Stimulated activated CD4-positive, alpha-beta T cell treated with anti-CD3 and anti-CD28 coated beads, Interleukin-4, amount 100 ng/mL, for 4 hours (primary cell): ENCODE measurements around the gene CIC.
A peak's percentile ranks its signal among the peaks of the same experiment; 100 is the strongest.

Source experiments
- DNase-seq, 2 experiments: peaks; one replicate each; pipeline ENCODE4 v3.0.0-alpha.2; 2020

The CIC gene

DNA sequence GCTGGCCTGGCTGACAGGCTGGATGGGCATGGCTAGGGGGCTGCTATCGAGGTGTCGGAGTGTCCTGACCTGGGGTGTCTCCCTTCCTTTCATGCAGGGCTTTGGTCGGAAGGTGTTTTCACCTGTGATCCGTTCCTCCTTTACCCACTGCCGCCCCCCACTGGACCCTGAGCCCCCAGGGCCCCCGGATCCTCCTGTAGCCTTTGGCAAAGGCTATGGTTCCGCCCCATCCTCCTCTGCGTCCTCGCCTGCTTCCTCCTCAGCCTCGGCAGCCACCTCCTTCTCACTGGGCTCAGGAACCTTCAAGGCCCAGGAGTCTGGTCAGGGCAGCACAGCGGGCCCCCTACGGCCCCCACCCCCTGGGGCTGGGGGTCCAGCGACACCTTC lies 21.1 kb downstream of the CIC start:
- DNase-seq, result no peak

DNA sequence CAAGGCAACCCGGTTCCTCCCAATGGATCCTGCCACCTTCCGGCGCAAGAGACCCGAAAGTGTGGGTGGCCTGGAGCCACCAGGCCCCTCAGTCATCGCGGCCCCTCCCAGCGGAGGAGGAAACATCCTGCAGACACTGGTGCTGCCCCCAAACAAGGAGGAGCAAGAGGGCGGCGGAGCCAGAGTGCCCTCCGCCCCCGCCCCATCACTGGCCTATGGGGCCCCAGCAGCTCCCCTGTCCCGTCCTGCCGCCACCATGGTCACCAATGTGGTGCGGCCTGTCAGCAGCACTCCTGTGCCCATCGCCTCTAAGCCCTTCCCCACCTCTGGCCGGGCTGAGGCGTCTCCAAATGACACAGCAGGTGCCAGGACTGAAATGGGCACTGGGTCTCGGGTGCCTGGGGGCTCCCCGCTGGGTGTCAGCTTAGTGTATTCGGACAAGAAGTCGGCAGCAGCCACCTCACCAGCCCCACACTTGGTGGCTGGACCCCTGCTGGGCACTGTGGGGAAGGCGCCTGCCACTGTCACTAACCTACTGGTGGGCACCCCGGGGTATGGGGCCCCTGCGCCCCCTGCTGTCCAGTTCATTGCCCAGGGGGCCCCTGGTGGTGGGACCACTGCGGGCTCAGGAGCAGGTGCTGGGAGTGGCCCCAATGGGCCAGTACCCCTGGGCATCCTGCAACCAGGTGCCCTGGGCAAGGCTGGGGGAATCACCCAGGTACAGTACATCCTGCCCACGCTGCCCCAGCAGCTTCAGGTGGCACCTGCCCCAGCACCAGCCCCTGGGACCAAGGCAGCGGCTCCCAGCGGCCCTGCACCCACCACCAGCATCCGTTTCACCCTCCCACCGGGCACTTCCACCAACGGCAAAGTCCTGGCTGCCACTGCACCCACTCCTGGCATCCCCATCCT lies 21.7 kb downstream of the CIC start:
- DNase-seq, result peak; percentile 54 to 57

GRCh38 chr19:42291435-42291810 lies 22.4 kb downstream of the CIC start:
- no peak for DNase-seq

DNA sequence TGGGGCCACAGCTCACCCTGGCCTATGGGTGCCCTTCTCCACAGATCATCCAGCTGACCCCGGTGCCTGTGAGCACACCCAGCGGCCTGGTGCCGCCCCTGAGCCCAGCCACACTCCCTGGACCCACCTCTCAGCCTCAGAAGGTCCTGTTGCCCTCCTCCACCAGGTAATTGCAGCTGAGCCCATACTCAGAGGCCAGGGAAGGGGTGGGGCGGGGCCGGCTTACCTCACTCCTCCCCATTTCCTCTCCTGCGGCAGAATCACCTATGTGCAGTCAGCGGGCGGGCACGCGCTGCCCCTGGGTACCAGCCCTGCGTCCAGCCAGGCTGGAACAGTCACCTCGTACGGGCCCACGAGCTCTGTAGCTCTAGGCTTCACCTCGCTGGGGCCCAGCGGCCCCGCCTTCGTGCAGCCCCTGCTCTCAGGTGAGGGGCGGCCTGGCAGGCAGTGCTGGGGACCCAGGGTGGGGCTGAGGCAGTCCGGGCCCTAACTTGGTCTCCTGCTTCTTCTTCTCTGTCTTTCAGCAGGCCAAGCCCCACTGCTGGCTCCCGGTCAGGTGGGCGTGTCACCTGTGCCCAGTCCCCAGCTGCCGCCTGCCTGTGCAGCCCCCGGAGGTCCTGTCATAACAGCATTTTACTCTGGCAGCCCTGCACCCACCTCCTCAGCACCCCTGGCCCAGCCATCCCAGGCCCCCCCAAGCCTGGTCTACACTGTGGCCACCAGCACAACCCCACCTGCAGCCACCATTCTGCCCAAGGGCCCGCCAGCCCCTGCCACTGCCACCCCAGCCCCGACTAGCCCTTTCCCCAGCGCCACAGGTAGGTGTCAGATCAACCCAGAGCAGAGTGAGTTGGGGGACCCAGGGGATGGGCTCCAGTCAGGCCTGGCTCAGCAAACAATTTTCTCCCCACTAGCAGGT lies 23.2 kb downstream of the CIC start:
- DNase-seq, result no peak

DNA sequence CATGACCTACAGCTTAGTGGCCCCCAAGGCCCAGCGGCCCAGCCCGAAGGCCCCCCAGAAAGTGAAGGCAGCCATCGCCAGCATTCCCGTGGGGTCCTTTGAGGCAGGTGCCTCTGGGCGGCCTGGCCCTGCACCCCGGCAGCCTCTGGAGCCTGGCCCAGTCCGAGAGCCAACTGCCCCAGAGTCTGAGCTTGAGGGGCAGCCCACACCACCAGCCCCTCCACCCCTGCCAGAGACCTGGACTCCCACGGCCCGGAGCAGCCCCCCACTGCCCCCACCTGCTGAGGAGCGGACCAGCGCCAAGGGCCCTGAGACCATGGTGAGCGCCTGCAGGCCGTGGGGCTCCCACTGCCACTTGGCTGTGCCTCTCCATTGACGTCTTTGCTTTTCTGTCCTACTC lies 23.9 kb downstream of the CIC start:
- DNase-seq, result no peak

DNA sequence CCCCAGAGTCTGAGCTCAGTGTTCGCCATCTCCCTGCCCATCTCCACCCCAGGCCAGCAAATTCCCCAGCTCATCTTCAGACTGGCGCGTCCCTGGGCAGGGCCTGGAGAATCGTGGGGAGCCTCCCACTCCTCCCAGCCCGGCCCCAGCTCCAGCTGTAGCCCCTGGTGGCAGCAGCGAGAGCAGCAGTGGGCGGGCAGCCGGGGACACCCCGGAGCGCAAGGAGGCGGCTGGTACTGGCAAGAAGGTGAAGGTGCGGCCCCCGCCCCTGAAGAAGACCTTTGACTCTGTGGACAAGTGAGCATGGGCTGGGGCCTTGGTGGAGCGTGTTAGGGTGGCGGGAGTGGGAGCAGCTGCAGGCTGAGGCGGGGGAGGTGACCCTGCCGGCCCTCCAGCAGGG lies 24.5 kb downstream of the CIC start:
- no peak for DNase-seq

GRCh38 chr19:42293948-42294347 lies 24.9 kb downstream of the CIC start:
- DNase-seq, result no peak

GRCh38 chr19:42294471-42295137 lies 25.6 kb downstream of the CIC start:
- no peak for DNase-seq

DNA sequence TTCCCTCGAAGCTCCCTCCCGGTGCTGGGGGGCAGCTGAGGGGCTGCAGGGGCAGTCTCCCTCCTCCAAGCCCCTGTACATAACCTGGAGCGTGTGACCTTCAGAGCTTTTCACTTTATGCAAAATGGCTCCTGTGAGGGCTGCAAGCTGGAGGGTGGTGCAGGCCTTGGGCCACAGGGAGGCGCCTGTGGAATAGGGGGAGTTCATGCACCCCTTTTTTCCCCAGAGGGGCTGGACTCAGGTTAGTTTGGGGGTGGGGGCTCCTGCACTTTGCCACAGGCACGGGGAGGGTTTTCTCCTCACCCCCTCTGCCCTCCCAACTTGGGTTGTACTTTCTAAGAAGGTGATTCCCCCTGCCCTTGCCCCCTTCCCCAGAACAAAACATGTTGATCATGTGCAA lies 26.3 kb downstream of the CIC start:
- no peak for DNase-seq

- peak; percentile 84 to 90 for DNase-seq
Observed at GRCh38 chr19:42295831-42296525, 26.9 kb downstream of the CIC start.

DNA sequence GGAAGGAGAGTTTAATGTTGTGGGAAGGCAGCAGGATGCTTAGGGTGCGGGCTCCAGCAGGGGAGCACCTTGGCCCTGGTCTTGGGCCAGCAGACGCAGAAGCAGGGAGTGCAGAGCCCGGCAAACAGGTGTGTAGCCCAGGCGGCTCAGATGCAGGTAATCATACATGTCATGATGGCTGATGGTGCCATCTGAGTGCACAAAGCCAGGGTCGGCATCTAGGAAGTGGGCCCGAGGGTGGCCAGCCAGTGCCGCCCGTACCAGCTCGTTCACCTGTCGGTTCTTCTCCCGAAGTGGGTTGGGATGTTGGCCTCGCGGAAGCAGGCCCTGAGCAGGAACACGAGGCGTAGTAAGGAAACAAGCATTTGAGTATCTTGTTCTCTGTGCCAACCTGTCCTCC lies 28.0 kb downstream of the CIC start:
- no peak for DNase-seq

- no peak for DNase-seq
Observed at GRCh38 chr19:42301646-42302203, 32.7 kb downstream of the CIC start, which contains the start of gene PRR19. Gene PRR19, plus strand, starts transcription at chr19:42302132. Its CDS starts 7,453 bp downstream, at chr19:42309585.

DNA sequence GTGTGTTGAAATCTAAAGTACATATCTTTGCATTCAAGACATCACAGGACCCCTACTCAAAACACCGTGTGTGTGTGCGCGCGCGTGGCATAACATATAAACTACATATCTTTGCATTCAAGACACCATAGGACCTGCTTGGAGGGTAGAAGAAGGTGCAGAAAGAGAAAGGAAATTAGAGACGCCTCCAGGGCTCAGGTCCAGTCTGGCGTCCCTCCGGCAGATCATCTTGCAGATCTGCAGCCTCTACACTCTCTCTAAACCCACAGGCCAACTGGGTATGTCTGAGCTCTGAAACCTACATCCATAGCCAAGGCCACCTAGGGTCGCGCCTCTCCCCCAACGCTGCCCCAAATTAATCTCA lies 34.0 kb downstream of the CIC start:
- no peak for DNase-seq

DNA sequence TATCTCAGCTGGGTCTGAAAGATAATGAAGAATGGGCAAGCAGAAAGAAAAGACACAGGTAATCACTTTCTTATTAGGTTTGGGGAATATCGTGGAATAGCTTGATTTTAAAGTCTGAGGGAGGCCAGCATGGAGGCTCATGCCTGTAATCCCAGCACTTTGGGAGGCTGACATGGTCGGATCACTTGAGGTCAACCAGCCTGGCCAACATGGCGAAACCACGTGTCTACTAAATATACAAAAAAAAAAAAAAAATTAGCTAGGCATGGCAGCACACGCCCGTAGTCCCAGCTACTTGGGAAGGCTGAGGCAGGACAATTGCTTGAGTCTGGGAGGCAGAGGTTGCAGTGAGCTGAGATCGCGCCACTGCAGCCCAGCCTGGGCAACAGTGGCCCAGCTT lies 34.8 kb downstream of the CIC start:
- DNase-seq, result no peak

- no peak for DNase-seq
Observed at GRCh38 chr19:42306646-42307045, 37.6 kb downstream of the CIC start.

DNA sequence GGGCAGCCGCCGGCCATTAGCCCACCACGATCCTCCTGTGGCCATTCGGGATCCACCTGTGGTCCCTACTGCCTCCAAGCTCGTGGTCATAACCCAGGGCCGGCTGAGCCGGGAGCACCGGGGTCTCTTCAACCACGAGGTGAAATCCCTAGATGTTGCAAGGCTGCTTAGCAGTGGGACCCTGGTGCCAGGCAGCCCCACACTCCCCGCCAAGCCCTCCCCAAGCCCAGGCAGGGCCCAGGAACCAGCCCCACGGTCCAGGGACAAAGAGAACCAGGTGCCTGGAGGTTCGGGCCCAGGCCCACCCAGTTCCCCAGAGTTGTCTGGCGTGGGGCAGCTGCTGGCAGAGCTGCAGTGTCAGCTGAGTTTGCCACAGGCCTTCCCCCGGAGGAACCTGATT lies 40.6 kb downstream of the CIC start:
- DNase-seq, result no peak

GRCh38 chr19:42311657-42312056 lies 42.6 kb downstream of the CIC start:
- no peak for DNase-seq

DNA sequence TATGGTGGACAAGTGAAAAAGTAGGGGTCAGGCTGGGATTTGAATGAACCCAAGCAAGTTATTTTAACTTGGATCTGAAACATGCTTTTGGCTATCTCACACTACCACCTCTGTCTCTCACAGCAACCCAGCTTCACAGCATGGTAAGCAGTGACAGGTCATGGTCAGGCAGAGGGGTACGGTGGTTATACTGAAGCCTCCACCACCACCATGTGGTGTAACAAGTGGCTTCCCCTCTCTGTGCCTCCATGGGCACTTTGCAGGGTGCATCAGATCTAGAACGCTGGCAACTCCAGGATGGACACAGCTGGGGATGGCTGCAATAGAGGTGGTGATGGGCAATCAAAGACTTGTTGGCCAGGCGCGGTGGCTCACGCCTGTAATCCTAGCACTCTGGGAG lies 43.3 kb downstream of the CIC start:
- no peak for DNase-seq

DNA sequence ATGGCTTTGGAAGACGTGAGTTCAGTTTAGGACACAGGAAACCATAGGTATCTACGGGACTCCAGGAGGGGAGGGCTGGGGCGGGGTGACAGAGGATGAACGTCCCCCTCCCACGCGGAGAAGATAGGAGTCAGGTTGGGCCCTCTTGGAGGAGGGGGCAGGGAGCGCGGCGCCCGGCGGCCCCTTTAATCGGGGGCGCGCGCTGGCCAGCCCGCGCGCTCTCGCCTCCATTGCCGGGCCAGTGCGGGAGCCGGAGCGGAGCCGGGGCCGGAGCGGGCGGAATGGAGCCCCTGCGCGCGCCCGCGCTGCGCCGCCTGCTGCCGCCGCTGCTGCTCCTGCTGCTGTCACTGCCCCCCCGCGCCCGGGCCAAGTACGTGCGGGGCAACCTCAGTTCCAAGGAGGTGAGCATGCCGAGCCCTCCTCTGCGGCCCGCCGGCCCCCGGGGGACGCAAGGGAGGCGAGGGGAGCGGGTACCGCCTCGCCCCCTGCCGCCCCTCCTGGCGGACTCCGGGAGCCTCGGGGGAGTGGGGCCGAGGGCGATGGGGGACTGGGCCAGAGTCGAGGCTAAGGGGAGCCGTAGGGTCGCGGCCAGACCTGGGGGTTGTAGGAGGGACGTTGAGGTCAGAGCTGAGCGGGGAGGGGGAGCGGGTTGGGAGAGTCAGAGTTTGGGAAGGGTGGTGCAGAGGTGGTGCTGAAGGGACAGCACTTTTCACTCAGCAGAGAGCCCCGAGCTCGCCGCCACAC lies 44.2 kb downstream of the CIC start, which contains the start of gene TMEM145:
Gene TMEM145, plus strand, starts transcription at position 214 of the 744 bp plus-strand sequence. Its CDS starts 68 bp downstream, at position 282.
- peak in 1 of 2 experiments; percentile 44 for DNase-seq

DNA sequence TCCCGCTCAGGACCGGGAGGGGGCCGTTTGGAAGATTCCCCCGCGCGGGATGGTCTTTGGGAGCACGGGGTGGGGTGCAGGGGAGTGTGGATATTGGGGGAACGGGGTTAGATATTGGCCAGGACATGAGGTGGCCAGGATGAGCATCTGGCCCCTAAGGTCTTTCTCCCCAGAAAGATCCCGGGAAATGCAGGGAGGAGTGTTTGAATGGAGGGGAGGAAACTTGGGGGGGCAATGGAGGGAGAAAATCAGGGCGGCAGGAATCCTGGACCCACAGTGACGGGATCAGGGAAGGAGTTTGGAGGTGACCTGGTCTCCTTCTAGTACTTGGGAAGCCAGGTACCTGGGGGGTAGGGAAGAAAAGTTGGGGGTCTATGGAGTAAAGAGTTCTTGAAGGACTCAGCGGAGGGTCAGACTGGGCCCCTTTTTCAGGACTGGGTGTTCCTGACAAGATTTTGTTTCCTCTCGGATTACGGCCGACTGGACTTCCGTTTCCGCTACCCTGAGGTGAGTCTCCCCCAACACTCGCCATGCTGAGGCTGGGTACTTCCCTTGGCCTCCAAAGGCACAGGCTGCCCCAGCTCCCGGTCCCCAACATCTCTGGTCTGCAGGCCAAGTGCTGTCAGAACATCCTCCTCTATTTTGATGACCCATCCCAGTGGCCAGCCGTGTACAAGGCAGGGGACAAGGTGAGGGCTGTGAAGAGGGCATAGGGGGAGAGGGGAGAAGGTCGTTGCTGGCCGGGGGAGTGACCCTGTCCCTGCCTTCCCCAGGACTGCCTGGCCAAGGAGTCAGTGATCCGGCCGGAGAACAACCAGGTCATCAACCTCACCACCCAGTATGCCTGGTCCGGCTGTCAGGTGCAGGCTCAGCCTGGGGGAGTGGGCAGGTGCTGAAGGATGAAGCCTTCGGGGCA lies 45.0 kb downstream of the CIC start:
- DNase-seq, result no peak
